Neural cell (in vitro differentiated cells): ENCODE results near the gene CNTNAP5.

ENCODE experiments used
- EP300 ChIP-seq: fragments of 450-650 bp; conservative IDR thresholded peaks from 2 replicates; pipeline ENCODE4 v1.6.1; 2014; ENCODE audit warnings: antibody characterized with exemption, mild to moderate bottlenecking, moderate library complexity; ENCODE audit not compliant: poor library complexity, severe bottlenecking
- POLR2AphosphoS5 ChIP-seq: IDR thresholded peaks from 2 replicates; pipeline ENCODE4 v1.6.1; 2012
- SMC3 ChIP-seq: fragments of 450-650 bp; conservative IDR thresholded peaks from 2 replicates; pipeline ENCODE4 v1.6.1; 2014; ENCODE audit warnings: antibody characterized with exemption, mild to moderate bottlenecking, moderate library complexity; ENCODE audit not compliant: poor library complexity
- TF ChIP-seq, protein P1 (sequence below): IDR thresholded peaks from 2 replicates; pipeline ENCODE4 v1.6.1; 2012; ENCODE audit warnings: borderline replicate concordance
- TF ChIP-seq, protein P2 (sequence below): fragments of 450-650 bp; IDR thresholded peaks from 2 replicates; pipeline ENCODE4 v1.5.1; 2014; ENCODE audit warnings: antibody characterized with exemption, mild to moderate bottlenecking, moderate library complexity; ENCODE audit not compliant: poor library complexity, severe bottlenecking

- TF ChIP-seq POLR2AphosphoS5, result no peak
- TF ChIP-seq, protein P1, sequence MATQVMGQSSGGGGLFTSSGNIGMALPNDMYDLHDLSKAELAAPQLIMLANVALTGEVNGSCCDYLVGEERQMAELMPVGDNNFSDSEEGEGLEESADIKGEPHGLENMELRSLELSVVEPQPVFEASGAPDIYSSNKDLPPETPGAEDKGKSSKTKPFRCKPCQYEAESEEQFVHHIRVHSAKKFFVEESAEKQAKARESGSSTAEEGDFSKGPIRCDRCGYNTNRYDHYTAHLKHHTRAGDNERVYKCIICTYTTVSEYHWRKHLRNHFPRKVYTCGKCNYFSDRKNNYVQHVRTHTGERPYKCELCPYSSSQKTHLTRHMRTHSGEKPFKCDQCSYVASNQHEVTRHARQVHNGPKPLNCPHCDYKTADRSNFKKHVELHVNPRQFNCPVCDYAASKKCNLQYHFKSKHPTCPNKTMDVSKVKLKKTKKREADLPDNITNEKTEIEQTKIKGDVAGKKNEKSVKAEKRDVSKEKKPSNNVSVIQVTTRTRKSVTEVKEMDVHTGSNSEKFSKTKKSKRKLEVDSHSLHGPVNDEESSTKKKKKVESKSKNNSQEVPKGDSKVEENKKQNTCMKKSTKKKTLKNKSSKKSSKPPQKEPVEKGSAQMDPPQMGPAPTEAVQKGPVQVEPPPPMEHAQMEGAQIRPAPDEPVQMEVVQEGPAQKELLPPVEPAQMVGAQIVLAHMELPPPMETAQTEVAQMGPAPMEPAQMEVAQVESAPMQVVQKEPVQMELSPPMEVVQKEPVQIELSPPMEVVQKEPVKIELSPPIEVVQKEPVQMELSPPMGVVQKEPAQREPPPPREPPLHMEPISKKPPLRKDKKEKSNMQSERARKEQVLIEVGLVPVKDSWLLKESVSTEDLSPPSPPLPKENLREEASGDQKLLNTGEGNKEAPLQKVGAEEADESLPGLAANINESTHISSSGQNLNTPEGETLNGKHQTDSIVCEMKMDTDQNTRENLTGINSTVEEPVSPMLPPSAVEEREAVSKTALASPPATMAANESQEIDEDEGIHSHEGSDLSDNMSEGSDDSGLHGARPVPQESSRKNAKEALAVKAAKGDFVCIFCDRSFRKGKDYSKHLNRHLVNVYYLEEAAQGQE, result no peak
- TF ChIP-seq, protein P2, sequence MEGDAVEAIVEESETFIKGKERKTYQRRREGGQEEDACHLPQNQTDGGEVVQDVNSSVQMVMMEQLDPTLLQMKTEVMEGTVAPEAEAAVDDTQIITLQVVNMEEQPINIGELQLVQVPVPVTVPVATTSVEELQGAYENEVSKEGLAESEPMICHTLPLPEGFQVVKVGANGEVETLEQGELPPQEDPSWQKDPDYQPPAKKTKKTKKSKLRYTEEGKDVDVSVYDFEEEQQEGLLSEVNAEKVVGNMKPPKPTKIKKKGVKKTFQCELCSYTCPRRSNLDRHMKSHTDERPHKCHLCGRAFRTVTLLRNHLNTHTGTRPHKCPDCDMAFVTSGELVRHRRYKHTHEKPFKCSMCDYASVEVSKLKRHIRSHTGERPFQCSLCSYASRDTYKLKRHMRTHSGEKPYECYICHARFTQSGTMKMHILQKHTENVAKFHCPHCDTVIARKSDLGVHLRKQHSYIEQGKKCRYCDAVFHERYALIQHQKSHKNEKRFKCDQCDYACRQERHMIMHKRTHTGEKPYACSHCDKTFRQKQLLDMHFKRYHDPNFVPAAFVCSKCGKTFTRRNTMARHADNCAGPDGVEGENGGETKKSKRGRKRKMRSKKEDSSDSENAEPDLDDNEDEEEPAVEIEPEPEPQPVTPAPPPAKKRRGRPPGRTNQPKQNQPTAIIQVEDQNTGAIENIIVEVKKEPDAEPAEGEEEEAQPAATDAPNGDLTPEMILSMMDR, result no peak
- TF ChIP-seq SMC3, result no peak
- no peak for TF ChIP-seq EP300
These were observed 538.3 kb downstream of the CNTNAP5 start for GRCh38 chr2:124563426-124563825.
